Vagina (tissue), 2 donors: ENCODE results near the gene SMPDL3B.

Experiments
- CTCF ChIP-seq, 3 experiments: fragments of 450-650 bp in 2 of 3; fragments of 200-600 bp in 1 of 3; sonication (generic) in 1 of 3; IDR thresholded peaks; one replicate each; pipeline ENCODE4 v1.5.1; 2017 to 2019; ENCODE audit warnings: antibody characterized with exemption in 3 of 3, mild to moderate bottlenecking in 2 of 3, moderate library complexity in 2 of 3
- POLR2A ChIP-seq, 2 donors: fragments of 450-650 bp; IDR thresholded peaks; one replicate each; pipeline ENCODE4 v1.6.1; 2017; ENCODE audit warnings: antibody characterized with exemption in 2 of 2, mild to moderate bottlenecking in 2 of 2, moderate library complexity in 2 of 2
- POLR2AphosphoS5 ChIP-seq, 2 donors: sonication (generic); formaldehyde crosslinking; IDR thresholded peaks; one replicate each; pipeline ENCODE4 v1.9.0; 2017; ENCODE audit warnings: antibody characterized with exemption in 2 of 2, mild to moderate bottlenecking in 2 of 2, low read depth in 1 of 2; ENCODE audit not compliant: insufficient read depth in 1 of 2

GRCh38 chr1:27955076-27955475 lies 20.3 kb downstream of the SMPDL3B start:
- no peak for TF ChIP-seq POLR2A (IDR thresholded peaks at IDR 0.05)
- TF ChIP-seq CTCF (IDR thresholded peaks at IDR 0.05) = no peak
- TF ChIP-seq POLR2AphosphoS5 (IDR thresholded peaks at IDR 0.05; ENCODE audit: insufficient read depth in 1 of 2, low read depth in 1 of 2) = no peak
